ENCODE measurements around the gene ZAP70. TPM values are rescaled to one million over a fixed set of nuclear protein-coding genes. Genes with fewer than 3 reads are reported as not detected.

ZAP70 gene
- total and polyA plus RNA-seq, 2 of the 13 experiments (the other 11 are each of a cell fraction or from before 2014, with no cell fraction given), result 0.51 to 4.0 TPM

DNA sequence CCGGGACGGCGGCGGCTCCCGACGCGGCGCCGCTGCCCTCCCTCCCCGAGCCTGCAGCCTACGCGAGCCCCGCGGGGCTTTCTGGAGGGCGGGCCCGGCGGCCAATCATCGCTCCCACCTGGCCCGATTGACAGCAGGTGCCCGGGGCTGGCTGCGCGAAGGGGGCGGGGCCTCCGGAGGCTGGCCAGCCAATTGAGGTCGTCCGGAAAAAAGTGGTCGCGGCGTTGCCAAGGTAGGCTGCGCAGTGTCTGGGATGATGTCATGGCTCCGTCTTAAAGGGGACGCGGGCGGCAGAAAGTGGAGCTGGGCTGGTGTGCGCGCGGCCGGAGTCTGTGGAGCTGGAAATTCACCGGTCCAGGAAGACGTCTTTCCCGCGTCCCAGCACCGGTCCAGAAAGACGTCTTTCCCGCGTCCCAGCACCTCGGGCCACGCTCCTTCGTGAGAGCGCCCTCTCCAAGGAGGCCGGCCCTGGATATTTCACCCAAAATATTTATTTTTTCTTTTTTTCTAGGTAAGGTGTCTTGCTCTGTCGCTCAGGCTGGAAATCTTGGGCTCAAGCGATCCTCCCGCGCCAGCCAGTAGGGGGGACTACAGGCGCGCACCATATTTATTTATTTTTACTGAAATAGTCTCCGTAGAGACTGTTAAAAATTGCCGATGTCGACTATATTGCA lies 49.3 kb upstream of the ZAP70 start, which contains the start of gene ACTR1B (continued):
- TF ChIP-seq CENPT (CRISPR knock-in tag; IDR thresholded peaks at IDR 0.05; ENCODE audit: low read depth) (no peak), GATA4 (IDR thresholded peaks at IDR 0.05; ENCODE audit: borderline replicate concordance, low read depth) (no peak), GABPB1 (CRISPR knock-in tag; IDR thresholded peaks at IDR 0.05) (peak; percentile 87), ZNF816 (CRISPR knock-in tag; IDR thresholded peaks at IDR 0.05; ENCODE audit: borderline replicate concordance) (no peak), MIER2 (CRISPR knock-in tag; IDR thresholded peaks at IDR 0.05) (no peak), ETV5 (CRISPR knock-in tag; IDR thresholded peaks at IDR 0.05; ENCODE audit: borderline replicate concordance) (peak; percentile 49; the same call in 1 of the 2 replicates), FOXO1 (CRISPR knock-in tag; IDR thresholded peaks at IDR 0.05) (0 out of 2 replicates have a peak, but pooled peaks have one; percentile 6), HNRNPLL (IDR thresholded peaks at IDR 0.05; ENCODE audit: low read depth, low read length, poor library complexity, severe bottlenecking) (peak; percentile 92), NR2F1 (CRISPR knock-in tag; IDR thresholded peaks at IDR 0.05) (no peak), MED13 (CRISPR knock-in tag; IDR thresholded peaks at IDR 0.05) (no peak), ZNF660 (CRISPR knock-in tag; IDR thresholded peaks at IDR 0.05; ENCODE audit: borderline replicate concordance, low read depth) (no peak), GATAD1 (CRISPR knock-in tag; IDR thresholded peaks at IDR 0.05) (peak; percentile 67), ZKSCAN5 (CRISPR knock-in tag; IDR thresholded peaks at IDR 0.05) (no peak), ZNF468 (CRISPR knock-in tag; IDR thresholded peaks at IDR 0.05) (no peak), SIN3A (IDR thresholded peaks at IDR 0.05; ENCODE audit: borderline replicate concordance, low read depth, low read length) (peak; percentile 20; the same call in 1 of the 2 replicates), HNRNPUL1 (IDR thresholded peaks at IDR 0.05; ENCODE audit: low read depth, low read length) (no peak), MXD4 (CRISPR knock-in tag; IDR thresholded peaks at IDR 0.05) (0 out of 2 replicates have a peak, but pooled peaks have one; percentile 58), NFIB (CRISPR knock-in tag; IDR thresholded peaks at IDR 0.05; ENCODE audit: borderline replicate concordance) (no peak)
- TF ChIP-seq, protein P1, sequence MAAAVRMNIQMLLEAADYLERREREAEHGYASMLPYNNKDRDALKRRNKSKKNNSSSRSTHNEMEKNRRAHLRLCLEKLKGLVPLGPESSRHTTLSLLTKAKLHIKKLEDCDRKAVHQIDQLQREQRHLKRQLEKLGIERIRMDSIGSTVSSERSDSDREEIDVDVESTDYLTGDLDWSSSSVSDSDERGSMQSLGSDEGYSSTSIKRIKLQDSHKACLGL (CRISPR knock-in tag; IDR thresholded peaks at IDR 0.05), result peak; percentile 22; the same call in 1 of the 2 replicates
- TF ChIP-seq, protein P2, sequence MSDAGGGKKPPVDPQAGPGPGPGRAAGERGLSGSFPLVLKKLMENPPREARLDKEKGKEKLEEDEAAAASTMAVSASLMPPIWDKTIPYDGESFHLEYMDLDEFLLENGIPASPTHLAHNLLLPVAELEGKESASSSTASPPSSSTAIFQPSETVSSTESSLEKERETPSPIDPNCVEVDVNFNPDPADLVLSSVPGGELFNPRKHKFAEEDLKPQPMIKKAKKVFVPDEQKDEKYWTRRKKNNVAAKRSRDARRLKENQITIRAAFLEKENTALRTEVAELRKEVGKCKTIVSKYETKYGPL (CRISPR knock-in tag; IDR thresholded peaks at IDR 0.05), result peak; percentile 80; the same call in 1 of the 2 replicates
- TF ChIP-seq, protein P3, sequence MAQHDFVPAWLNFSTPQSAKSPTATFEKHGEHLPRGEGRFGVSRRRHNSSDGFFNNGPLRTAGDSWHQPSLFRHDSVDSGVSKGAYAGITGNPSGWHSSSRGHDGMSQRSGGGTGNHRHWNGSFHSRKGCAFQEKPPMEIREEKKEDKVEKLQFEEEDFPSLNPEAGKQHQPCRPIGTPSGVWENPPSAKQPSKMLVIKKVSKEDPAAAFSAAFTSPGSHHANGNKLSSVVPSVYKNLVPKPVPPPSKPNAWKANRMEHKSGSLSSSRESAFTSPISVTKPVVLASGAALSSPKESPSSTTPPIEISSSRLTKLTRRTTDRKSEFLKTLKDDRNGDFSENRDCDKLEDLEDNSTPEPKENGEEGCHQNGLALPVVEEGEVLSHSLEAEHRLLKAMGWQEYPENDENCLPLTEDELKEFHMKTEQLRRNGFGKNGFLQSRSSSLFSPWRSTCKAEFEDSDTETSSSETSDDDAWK (CRISPR knock-in tag; IDR thresholded peaks at IDR 0.05), result no peak
- TF ChIP-seq, protein P4, sequence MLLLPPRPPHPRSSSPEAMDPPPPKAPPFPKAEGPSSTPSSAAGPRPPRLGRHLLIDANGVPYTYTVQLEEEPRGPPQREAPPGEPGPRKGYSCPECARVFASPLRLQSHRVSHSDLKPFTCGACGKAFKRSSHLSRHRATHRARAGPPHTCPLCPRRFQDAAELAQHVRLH (CRISPR knock-in tag; IDR thresholded peaks at IDR 0.05; ENCODE audit: borderline replicate concordance, low read depth), result peak; percentile 54; the same call in 1 of the 2 replicates
